ENCODE results near the gene SPDYE16.
"Not testable (repeated sequence)": the region's sequence is repeated elsewhere in the genome, so short reads cannot be mapped to it uniquely, and the experiment has no call there.

SPDYE16 gene

DNA sequence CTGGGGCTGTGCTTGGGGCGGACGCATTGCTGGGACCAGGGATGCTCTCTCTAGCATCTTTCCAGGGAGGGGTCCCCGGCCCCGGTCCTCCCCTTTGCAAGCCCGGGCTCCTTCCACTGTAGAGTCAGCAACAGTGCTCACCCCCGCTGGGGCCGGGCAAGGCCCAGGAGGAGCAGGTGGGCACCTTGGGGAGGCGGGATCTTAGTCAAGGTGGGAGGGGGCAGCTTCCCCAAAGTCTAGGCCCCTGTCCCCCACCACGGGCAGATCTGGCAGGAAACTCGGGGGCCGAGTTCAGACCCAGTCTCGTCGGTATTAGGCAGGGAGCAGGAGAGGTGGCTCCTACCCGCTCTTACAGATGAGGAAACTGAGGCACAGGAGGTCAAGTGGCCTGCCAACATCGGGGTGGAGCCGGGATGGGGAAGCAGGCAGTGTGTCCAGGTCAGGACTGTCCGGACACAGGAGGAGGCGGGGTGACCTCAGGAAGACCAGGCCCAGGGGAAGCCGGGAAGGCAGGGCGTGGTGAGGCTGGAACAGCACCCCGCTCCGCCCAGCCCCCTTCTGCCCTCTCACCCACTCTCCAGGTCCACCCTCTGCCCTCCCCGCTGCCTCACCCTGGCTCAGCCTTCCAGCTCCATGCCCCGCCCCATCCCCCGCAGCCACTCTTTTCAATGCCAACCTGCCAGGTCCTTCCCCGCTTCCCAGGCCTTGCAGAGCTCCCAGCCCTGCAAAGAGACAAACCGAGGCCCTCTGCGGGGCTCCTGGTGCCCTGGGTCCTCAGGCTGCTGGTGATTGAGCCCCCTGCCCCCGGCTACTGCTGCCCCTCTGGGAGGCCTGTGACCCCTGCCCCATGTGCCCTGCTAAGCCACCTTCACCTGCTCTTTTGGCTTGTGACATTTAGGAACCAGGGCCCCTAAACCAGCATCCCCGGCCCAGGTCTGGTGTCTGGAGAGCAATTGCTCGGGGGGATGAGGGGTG, 30.9 kb downstream of the SPDYE16 start:
- Histone ChIP-seq H3K4me1 (ENCODE audit: control insufficient read depth in 5 of 5, insufficient read depth in 5 of 5, low read length in 5 of 5) (peaks cover 0 to 23% (median 20%) of the 10 kb centered on the region in 5 donors), H3K27ac (ENCODE audit: low read depth, low read length) (peak overlapping the region; percentile 10)
- H3K9me3 ChIP-seq (ENCODE audit: control insufficient read depth in 5 of 5, low read length in 5 of 5); H3K36me3 ChIP-seq (ENCODE audit: control insufficient read depth in 5 of 5, insufficient read depth in 5 of 5, low read length in 5 of 5); H3K27me3 ChIP-seq (ENCODE audit: control insufficient read depth in 5 of 5, insufficient read depth in 4 of 5, low read length in 5 of 5); H3K4me3 ChIP-seq (ENCODE audit: low read depth in 1 of 5, low read length in 5 of 5); H3K9ac ChIP-seq (ENCODE audit: low read length in 5 of 5): not testable (repeated sequence)

- peaks cover 0 to 23% (median 20%) of the 10 kb centered on the region in 5 donors for H3K4me1 ChIP-seq (ENCODE audit: control insufficient read depth in 5 of 5, insufficient read depth in 5 of 5, low read length in 5 of 5)
- H3K9me3 ChIP-seq (ENCODE audit: control insufficient read depth in 5 of 5, low read length in 5 of 5); H3K9ac ChIP-seq (ENCODE audit: low read length in 5 of 5); H3K36me3 ChIP-seq (ENCODE audit: control insufficient read depth in 5 of 5, insufficient read depth in 5 of 5, low read length in 5 of 5); H3K27me3 ChIP-seq (ENCODE audit: control insufficient read depth in 5 of 5, insufficient read depth in 4 of 5, low read length in 5 of 5); H3K4me3 ChIP-seq (ENCODE audit: low read depth in 1 of 5, low read length in 5 of 5); H3K27ac ChIP-seq (ENCODE audit: low read depth, low read length): not testable (repeated sequence)
Measured at GRCh38 chr7:76511200-76511910, 31.7 kb downstream of the SPDYE16 start.

- Histone ChIP-seq H3K4me3 (ENCODE audit: low read depth in 1 of 5, low read length in 5 of 5) (no peak within 1 kb of the TSS), H3K9ac (ENCODE audit: low read length in 5 of 5) (no peak within 1 kb of the TSS), H3K27me3 (ENCODE audit: control insufficient read depth in 5 of 5, insufficient read depth in 4 of 5, low read length in 5 of 5) (no peaks in the 10 kb centered on the region), H3K4me1 (ENCODE audit: control insufficient read depth in 5 of 5, insufficient read depth in 5 of 5, low read length in 5 of 5) (peaks cover 0 to 23% (median 16%) of the 10 kb centered on the region in 5 donors), H3K27ac (ENCODE audit: low read depth, low read length) (no peak within 1 kb of the TSS), H3K9me3 (ENCODE audit: control insufficient read depth in 5 of 5, low read length in 5 of 5) (peaks cover 0 to 2% (median 0%) of the 10 kb centered on the region in 5 donors), H3K36me3 (ENCODE audit: control insufficient read depth in 5 of 5, insufficient read depth in 5 of 5, low read length in 5 of 5) (peaks cover 0 to 18% (median 11%) of the 10 kb centered on the region in 5 donors)
Measured at GRCh38 chr7:76509931-76510877, 32.9 kb downstream of the SPDYE16 start, which contains the start of gene UPK3B. Gene UPK3B (plus strand): TSS chr7:76510552. CDS start chr7:76510653, 101 bp downstream.

GRCh38 chr7:76507723-76508406, 35.2 kb downstream of the SPDYE16 start:
- no peak overlapping the region for H3K9ac ChIP-seq (ENCODE audit: low read length in 5 of 5)

GRCh38 chr7:76506643-76507042, 36.5 kb downstream of the SPDYE16 start:
- H3K36me3 ChIP-seq (ENCODE audit: control insufficient read depth in 5 of 5, insufficient read depth in 5 of 5, low read length in 5 of 5), result peaks cover 0 to 41% (median 21%) of the 10 kb centered on the region in 5 donors
- H3K4me1 ChIP-seq (ENCODE audit: control insufficient read depth in 5 of 5, insufficient read depth in 5 of 5, low read length in 5 of 5); H3K9ac ChIP-seq (ENCODE audit: low read length in 5 of 5); H3K4me3 ChIP-seq (ENCODE audit: low read depth in 1 of 5, low read length in 5 of 5); H3K9me3 ChIP-seq (ENCODE audit: control insufficient read depth in 5 of 5, low read length in 5 of 5); H3K27ac ChIP-seq (ENCODE audit: low read depth, low read length); H3K27me3 ChIP-seq (ENCODE audit: control insufficient read depth in 5 of 5, insufficient read depth in 4 of 5, low read length in 5 of 5): not testable (repeated sequence)

More at GRCh38 chr7:76507723-76508406, 35.2 kb downstream of the SPDYE16 start:
- no peak overlapping the region for H3K27ac ChIP-seq (ENCODE audit: low read depth, low read length)
- H3K4me3 ChIP-seq (ENCODE audit: low read depth in 1 of 5, low read length in 5 of 5), result no peak overlapping the region
- peaks cover 0 to 30% (median 15%) of the 10 kb centered on the region in 5 donors for H3K36me3 ChIP-seq (ENCODE audit: control insufficient read depth in 5 of 5, insufficient read depth in 5 of 5, low read length in 5 of 5)
- H3K4me1 ChIP-seq (ENCODE audit: control insufficient read depth in 5 of 5, insufficient read depth in 5 of 5, low read length in 5 of 5), result peaks cover 0 to 13% (median 11%) of the 10 kb centered on the region in 5 donors
- H3K9me3 ChIP-seq (ENCODE audit: control insufficient read depth in 5 of 5, low read length in 5 of 5), result peaks cover 0 to 2% (median 0%) of the 10 kb centered on the region in 5 donors
- H3K27me3 ChIP-seq (ENCODE audit: control insufficient read depth in 5 of 5, insufficient read depth in 4 of 5, low read length in 5 of 5), result no peaks in the 10 kb centered on the region

- H3K27ac ChIP-seq (ENCODE audit: low read depth, low read length), result no peak overlapping the region
- H3K9me3 ChIP-seq (ENCODE audit: control insufficient read depth in 5 of 5, low read length in 5 of 5), result peaks cover 0 to 2% (median 0%) of the 10 kb centered on the region in 5 donors
- H3K4me3 ChIP-seq (ENCODE audit: low read depth in 1 of 5, low read length in 5 of 5), result no peak overlapping the region
- no peak overlapping the region for H3K9ac ChIP-seq (ENCODE audit: low read length in 5 of 5)
- H3K27me3 ChIP-seq (ENCODE audit: control insufficient read depth in 5 of 5, insufficient read depth in 4 of 5, low read length in 5 of 5), result no peaks in the 10 kb centered on the region
- H3K4me1 ChIP-seq (ENCODE audit: control insufficient read depth in 5 of 5, insufficient read depth in 5 of 5, low read length in 5 of 5), result peaks cover 0 to 8% (median 5%) of the 10 kb centered on the region in 5 donors
- peaks cover 0 to 47% (median 23%) of the 10 kb centered on the region in 5 donors for H3K36me3 ChIP-seq (ENCODE audit: control insufficient read depth in 5 of 5, insufficient read depth in 5 of 5, low read length in 5 of 5)
Measured at GRCh38 chr7:76506081-76506440, 37.0 kb downstream of the SPDYE16 start.

DNA sequence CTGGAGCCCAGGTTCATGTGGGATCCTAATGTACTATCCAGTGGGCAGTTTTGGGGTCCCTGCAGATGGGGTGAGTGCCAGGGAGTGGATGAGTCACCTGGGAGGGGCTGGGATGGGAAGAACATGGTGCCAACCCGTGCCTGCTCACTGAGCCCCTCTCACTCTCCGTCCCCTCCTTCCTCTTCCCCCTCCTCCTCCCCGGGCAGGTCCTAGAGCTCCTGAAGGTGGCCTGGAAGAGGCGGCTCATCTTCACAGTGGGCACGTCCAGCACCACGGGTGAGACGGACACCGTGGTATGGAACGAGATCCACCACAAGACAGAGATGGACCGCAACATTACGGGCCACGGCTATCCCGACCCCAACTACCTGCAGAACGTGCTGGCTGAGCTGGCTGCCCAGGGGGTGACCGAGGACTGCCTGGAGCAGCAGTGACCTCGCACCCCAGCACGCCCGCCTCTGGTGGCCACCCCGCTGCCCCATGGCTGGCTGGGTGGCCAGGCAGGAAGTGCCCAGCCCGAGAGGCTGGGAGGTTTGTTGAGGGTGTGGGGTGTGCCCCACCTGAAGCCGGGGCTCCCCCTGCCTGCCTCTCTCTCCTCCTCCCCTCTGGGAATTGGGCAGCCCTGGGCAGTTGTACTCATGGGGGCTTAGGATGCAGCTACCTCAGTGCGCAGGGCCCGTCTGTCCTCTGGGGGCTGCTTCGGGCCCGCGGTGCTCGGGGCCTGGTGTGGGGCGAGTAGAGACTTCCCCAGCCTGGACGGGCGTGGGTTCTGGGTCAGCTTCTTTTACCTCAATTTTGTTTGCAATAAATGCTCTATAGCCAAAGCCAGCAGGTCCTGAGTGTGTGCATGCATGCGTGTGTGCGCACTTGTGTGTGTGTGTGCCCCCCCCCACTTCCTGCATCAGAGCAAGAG, 37.7 kb downstream of the SPDYE16 start:
- Histone ChIP-seq H3K9me3 (ENCODE audit: control insufficient read depth in 5 of 5, low read length in 5 of 5) (peaks cover 0 to 2% (median 0%) of the 10 kb centered on the region in 5 donors), H3K4me1 (ENCODE audit: control insufficient read depth in 5 of 5, insufficient read depth in 5 of 5, low read length in 5 of 5) (peaks cover 0 to 8% (median 5%) of the 10 kb centered on the region in 5 donors)

DNA sequence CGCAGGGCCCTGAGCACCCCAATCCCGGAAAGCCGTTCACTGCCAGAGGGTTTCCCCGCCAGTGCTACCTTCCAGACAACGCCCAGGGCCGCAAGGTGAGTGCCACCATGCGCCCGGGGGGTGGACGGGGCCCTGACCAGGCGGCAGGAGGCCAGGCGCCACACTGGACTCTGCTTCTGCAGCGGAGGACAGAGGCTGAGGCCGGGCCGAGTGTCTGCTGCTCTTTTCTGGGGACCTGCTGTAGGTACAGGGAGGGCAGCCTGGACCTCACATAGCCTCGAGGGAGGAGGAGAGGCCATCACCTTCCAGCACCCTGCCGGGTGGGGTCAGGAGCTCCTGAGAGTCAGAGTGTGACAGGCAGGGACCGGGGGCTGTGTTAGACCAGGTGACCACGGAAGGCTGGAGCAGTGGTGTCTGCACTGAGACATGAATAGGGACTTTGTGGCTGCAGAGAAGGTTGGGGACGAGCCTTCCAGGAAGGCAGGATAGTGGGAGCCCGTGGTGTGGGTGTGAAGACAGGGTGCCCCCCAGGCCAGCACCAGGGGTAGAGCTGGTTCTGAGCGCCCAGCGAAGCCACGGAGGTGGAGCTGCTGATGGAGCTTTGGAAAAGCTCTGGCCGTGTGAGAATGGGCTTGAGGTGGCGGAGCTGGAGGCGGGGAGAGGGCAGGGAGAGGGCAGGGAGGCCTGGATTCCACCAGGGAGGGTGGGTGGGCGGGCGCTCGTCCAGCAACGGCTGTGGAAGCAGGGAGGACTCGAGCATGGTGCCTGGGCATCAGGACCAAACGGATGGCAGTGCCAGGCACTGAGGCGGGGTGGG, 38.5 kb downstream of the SPDYE16 start:
- H3K36me3 ChIP-seq (ENCODE audit: control insufficient read depth in 5 of 5, insufficient read depth in 5 of 5, low read length in 5 of 5), result peaks cover 0 to 50% (median 26%) of the 10 kb centered on the region in 5 donors

More for the DNA sequence above, 37.7 kb downstream of the SPDYE16 start:
- Histone ChIP-seq H3K36me3 (ENCODE audit: control insufficient read depth in 5 of 5, insufficient read depth in 5 of 5, low read length in 5 of 5) (peaks cover 0 to 50% (median 26%) of the 10 kb centered on the region in 5 donors), H3K9ac (ENCODE audit: low read length in 5 of 5) (no peak overlapping the region), H3K27me3 (ENCODE audit: control insufficient read depth in 5 of 5, insufficient read depth in 4 of 5, low read length in 5 of 5) (no peaks in the 10 kb centered on the region), H3K4me3 (ENCODE audit: low read depth in 1 of 5, low read length in 5 of 5) (no peak overlapping the region), H3K27ac (ENCODE audit: low read depth, low read length) (no peak overlapping the region)

More for the DNA sequence above, 38.5 kb downstream of the SPDYE16 start:
- not testable (repeated sequence) for H3K27ac ChIP-seq (ENCODE audit: low read depth, low read length); H3K27me3 ChIP-seq (ENCODE audit: control insufficient read depth in 5 of 5, insufficient read depth in 4 of 5, low read length in 5 of 5); H3K4me3 ChIP-seq (ENCODE audit: low read depth in 1 of 5, low read length in 5 of 5); H3K9me3 ChIP-seq (ENCODE audit: control insufficient read depth in 5 of 5, low read length in 5 of 5); H3K9ac ChIP-seq (ENCODE audit: low read length in 5 of 5); H3K4me1 ChIP-seq (ENCODE audit: control insufficient read depth in 5 of 5, insufficient read depth in 5 of 5, low read length in 5 of 5)
